ENCODE data around the gene FEZF2.
A peak's percentile ranks its signal among the peaks of the same experiment; 100 is the strongest.

The FEZF2 gene

DNA sequence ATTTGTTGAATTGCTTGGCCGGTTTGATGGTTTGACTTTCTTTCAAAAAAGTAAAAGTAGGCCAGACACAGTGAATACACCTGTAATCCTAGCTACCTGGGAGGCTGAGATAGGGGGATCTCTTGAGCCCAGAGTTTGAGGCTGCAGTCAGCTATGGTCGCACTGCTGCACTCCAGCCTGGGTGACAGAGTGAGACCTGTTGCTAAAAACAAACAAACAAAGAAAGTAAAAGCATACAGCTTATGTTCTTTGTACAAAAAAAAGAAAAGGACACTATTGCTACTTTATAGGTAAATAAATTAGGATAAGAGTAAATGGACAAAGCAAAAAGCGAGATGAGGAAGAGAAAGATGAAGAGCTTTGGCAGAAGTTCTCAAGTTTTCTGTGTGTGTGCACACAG lies 13.9 kb upstream of the FEZF2 start:
- Histone ChIP-seq H3K4me3 (ENCODE audit: low read length) (no peak overlapping the region), H3K18ac (ENCODE audit: low read length) (no peak overlapping the region), H2AK5ac (ENCODE audit: low read length) (no peak overlapping the region), H2BK5ac (ENCODE audit: low read length) (no peak overlapping the region), H4K5ac (ENCODE audit: low read length) (no peak overlapping the region), H2BK15ac (replicated peaks; ENCODE audit: low read depth) (no peak overlapping the region), H3K27ac (ENCODE audit: low read depth, low read length) (no peak overlapping the region), H3K36me3 (ENCODE audit: control insufficient read depth, insufficient read depth, low read length) (no peaks in the 10 kb centered on the region), H3K79me2 (ENCODE audit: control insufficient read depth, insufficient read depth, low read length) (no peaks in the 10 kb centered on the region), H3K4ac (ENCODE audit: low read depth, low read length) (no peak overlapping the region), H3K56ac (ENCODE audit: low read length) (no peak overlapping the region), H3K23ac (ENCODE audit: low read length) (no peak overlapping the region), H3K79me1 (ENCODE audit: low read length) (no peaks in the 10 kb centered on the region), H3K4me2 (ENCODE audit: low read length) (no peak overlapping the region), H3K9ac (ENCODE audit: low read length) (no peak overlapping the region), H3K27me3 (ENCODE audit: insufficient read depth, low read length, poor library complexity) (peaks cover under 1% of the 10 kb centered on the region), H2BK120ac (ENCODE audit: low read depth, low read length) (no peak overlapping the region), H4K8ac (ENCODE audit: low read depth, low read length) (no peak overlapping the region), H3K4me1 (ENCODE audit: control insufficient read depth, low read depth, low read length) (no peaks in the 10 kb centered on the region)
- DNase-seq = no peak
- WGBS (ENCODE audit: extremely low coverage, insufficient coverage, low lambda C conversion rate) = no CpG with 5 or more reads among the region's 3 CpGs

DNA sequence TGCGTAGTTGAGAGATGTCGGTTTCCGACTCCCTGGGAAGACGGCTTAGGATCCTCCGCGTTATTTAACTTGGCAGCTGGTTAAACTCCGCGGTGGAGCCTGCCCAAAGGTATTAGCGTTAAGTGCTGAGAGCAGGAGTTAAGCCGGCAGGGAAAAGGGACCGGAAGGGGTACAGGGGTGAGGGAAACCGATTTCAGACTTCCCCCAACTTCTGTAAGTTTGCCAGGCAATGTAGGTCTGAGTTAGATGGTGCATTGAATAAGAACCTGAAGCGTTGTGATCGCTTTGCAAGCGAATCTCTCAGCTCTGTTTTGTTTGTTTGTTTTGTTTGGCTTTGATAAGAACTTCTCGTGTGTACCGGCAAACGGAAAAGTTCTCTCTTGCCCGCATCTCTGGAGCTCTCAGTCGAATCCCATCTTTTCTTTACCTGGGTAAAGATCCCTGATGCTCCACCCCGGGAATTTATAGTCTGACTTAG lies 6.0 kb upstream of the FEZF2 start:
- Histone ChIP-seq H2BK5ac (ENCODE audit: low read length) (no peak overlapping the region), H3K4me3 (ENCODE audit: low read length) (no peak overlapping the region), H3K36me3 (ENCODE audit: control insufficient read depth, insufficient read depth, low read length) (no peaks in the 10 kb centered on the region), H3K4ac (ENCODE audit: low read depth, low read length) (no peak overlapping the region), H3K79me2 (ENCODE audit: control insufficient read depth, insufficient read depth, low read length) (no peaks in the 10 kb centered on the region), H4K8ac (ENCODE audit: low read depth, low read length) (no peak overlapping the region), H3K79me1 (ENCODE audit: low read length) (no peaks in the 10 kb centered on the region), H3K27ac (ENCODE audit: low read depth, low read length) (no peak overlapping the region), H2BK120ac (ENCODE audit: low read depth, low read length) (no peak overlapping the region), H2BK15ac (replicated peaks; ENCODE audit: low read depth) (no peak overlapping the region), H3K4me1 (ENCODE audit: control insufficient read depth, low read depth, low read length) (no peaks in the 10 kb centered on the region), H3K23ac (ENCODE audit: low read length) (no peak overlapping the region), H3K18ac (ENCODE audit: low read length) (no peak overlapping the region), H3K27me3 (ENCODE audit: insufficient read depth, low read length, poor library complexity) (peaks cover 75% of the 10 kb centered on the region), H3K9ac (ENCODE audit: low read length) (no peak overlapping the region), H3K56ac (ENCODE audit: low read length) (no peak overlapping the region), H2AK5ac (ENCODE audit: low read length) (no peak overlapping the region), H4K5ac (ENCODE audit: low read length) (no peak overlapping the region), H3K4me2 (ENCODE audit: low read length) (no peak overlapping the region)
- WGBS (ENCODE audit: extremely low coverage, insufficient coverage, low lambda C conversion rate) = no CpG with 5 or more reads among the region's 21 CpGs
- DNase-seq = peak; percentile 33

DNA sequence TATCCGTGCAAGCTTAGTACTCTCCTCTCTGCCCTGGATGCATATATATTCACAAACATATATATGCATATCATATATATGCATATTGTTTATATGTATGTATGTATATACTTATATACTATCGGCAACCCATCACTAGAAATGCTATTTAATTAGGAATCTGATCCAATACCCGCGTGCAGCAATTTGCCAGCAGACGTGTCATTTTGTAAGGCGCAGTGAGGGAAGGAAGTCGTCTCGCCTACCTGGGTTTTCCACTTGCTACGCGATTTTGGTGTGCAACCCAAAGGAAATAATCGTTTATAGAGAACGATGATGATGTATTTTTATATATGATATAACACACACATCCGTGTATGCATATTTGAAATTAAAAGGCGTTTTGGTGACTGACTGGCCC lies 5.6 kb upstream of the FEZF2 start:
- Histone ChIP-seq H3K4ac (ENCODE audit: low read depth, low read length) (no peak overlapping the region), H3K79me1 (ENCODE audit: low read length) (no peaks in the 10 kb centered on the region), H2BK15ac (replicated peaks; ENCODE audit: low read depth) (no peak overlapping the region), H3K27me3 (ENCODE audit: insufficient read depth, low read length, poor library complexity) (peaks cover 79% of the 10 kb centered on the region), H2BK120ac (ENCODE audit: low read depth, low read length) (no peak overlapping the region), H3K4me1 (ENCODE audit: control insufficient read depth, low read depth, low read length) (no peaks in the 10 kb centered on the region), H3K18ac (ENCODE audit: low read length) (no peak overlapping the region), H4K5ac (ENCODE audit: low read length) (no peak overlapping the region), H3K79me2 (ENCODE audit: control insufficient read depth, insufficient read depth, low read length) (no peaks in the 10 kb centered on the region), H2AK5ac (ENCODE audit: low read length) (no peak overlapping the region), H4K8ac (ENCODE audit: low read depth, low read length) (no peak overlapping the region), H3K27ac (ENCODE audit: low read depth, low read length) (no peak overlapping the region), H3K4me3 (ENCODE audit: low read length) (no peak overlapping the region), H3K9ac (ENCODE audit: low read length) (no peak overlapping the region), H2BK5ac (ENCODE audit: low read length) (no peak overlapping the region), H3K23ac (ENCODE audit: low read length) (no peak overlapping the region), H3K56ac (ENCODE audit: low read length) (no peak overlapping the region), H3K4me2 (ENCODE audit: low read length) (no peak overlapping the region), H3K36me3 (ENCODE audit: control insufficient read depth, insufficient read depth, low read length) (no peaks in the 10 kb centered on the region)
- WGBS (ENCODE audit: extremely low coverage, insufficient coverage, low lambda C conversion rate) = no CpG with 5 or more reads among the region's 14 CpGs
- DNase-seq = no peak

DNA sequence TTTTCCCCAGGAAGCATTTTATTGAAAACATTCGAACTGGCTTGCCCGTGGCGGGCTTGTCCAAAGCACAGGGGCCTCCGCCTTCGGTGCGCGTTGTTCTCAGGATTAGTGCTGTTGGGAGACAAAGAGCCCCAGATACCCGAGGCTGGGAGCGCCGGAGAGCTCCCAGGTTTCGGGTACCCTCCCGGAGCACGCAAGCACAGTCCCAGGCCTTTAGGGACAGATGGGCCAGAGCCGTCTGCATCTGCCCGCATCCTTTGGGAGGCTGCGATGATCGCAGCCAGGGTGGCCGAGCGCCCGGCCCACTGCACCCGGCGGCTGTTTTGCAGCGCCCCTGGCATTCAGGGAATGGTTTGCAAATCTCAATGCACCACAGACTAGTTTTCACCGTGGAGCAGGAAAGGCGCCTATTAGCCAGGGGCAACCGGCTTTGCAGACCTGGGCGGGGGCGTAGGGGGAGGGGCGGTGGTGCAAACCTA lies 5.0 kb upstream of the FEZF2 start:
- Histone ChIP-seq H3K27ac (ENCODE audit: low read depth, low read length) (no peak overlapping the region), H2BK120ac (ENCODE audit: low read depth, low read length) (no peak overlapping the region), H3K23ac (ENCODE audit: low read length) (no peak overlapping the region), H4K8ac (ENCODE audit: low read depth, low read length) (no peak overlapping the region), H2AK5ac (ENCODE audit: low read length) (no peak overlapping the region), H3K9ac (ENCODE audit: low read length) (no peak overlapping the region), H3K4ac (ENCODE audit: low read depth, low read length) (no peak overlapping the region), H3K56ac (ENCODE audit: low read length) (no peak overlapping the region), H3K79me2 (ENCODE audit: control insufficient read depth, insufficient read depth, low read length) (no peaks in the 10 kb centered on the region), H2BK5ac (ENCODE audit: low read length) (no peak overlapping the region), H2BK15ac (replicated peaks; ENCODE audit: low read depth) (no peak overlapping the region), H3K4me2 (ENCODE audit: low read length) (peak overlapping the region; percentile 43), H3K18ac (ENCODE audit: low read length) (no peak overlapping the region), H3K36me3 (ENCODE audit: control insufficient read depth, insufficient read depth, low read length) (no peaks in the 10 kb centered on the region), H3K4me1 (ENCODE audit: control insufficient read depth, low read depth, low read length) (no peaks in the 10 kb centered on the region), H3K79me1 (ENCODE audit: low read length) (no peaks in the 10 kb centered on the region), H4K5ac (ENCODE audit: low read length) (no peak overlapping the region), H3K27me3 (ENCODE audit: insufficient read depth, low read length, poor library complexity) (peaks cover 85% of the 10 kb centered on the region), H3K4me3 (ENCODE audit: low read length) (no peak overlapping the region)
- WGBS (ENCODE audit: extremely low coverage, insufficient coverage, low lambda C conversion rate) = no CpG with 5 or more reads among the region's 29 CpGs
- DNase-seq = peak; percentile 69

DNA sequence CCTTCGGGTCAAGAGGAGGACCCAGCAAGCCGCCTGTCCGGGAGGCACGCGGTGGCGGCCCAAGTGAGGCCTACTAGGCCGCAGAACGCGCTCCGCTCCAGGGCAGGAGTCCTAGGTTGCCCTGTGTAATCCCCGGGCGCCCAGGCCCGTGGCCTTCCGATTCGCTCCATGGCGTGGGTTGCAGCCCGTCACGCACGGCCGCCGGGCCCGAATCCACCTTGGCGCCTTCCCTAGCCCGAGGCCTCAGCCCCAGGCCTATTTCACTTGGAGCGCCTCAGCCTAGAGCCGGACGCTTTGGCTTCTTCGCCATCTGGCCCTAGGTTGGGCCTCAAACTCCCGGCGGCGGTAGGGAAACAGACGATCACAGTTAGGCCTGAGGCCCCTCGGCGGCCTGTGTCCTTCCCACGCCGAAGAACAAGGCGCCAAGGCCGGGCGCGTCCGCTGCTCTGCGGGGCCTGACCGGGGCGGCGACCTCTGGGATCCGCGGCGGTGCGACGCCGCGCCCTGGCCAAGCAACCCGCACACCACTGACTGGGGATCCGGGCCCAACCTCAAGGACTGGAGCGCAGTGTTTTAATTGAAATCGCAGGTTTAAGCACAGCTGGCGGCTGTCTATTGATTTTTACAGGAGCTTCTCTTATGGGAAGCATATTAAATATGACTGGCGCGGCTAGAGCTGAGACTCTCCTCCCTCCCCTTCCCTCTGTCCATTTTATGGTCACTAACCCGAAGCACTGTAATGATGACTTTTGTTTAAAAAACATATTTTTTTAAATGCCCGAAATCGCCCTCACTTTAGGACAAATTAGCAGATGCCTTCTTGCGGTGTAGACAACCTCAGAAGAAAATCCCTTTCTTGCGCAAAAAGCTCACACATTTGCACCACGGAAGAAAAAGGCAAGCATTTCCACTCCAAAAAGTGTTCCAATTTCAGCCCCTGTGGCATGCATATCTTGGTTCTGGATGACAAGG lies 3.8 kb upstream of the FEZF2 start:
- no peak overlapping the region for H3K18ac ChIP-seq (ENCODE audit: low read length)

More for the DNA sequence above, 3.8 kb upstream of the FEZF2 start:
- Histone ChIP-seq H3K27me3 (ENCODE audit: insufficient read depth, low read length, poor library complexity) (peaks cover 96% of the 10 kb centered on the region), H3K36me3 (ENCODE audit: control insufficient read depth, insufficient read depth, low read length) (no peaks in the 10 kb centered on the region), H3K4me3 (ENCODE audit: low read length) (no peak overlapping the region), H2AK5ac (ENCODE audit: low read length) (no peak overlapping the region), H4K8ac (ENCODE audit: low read depth, low read length) (no peak overlapping the region), H2BK120ac (ENCODE audit: low read depth, low read length) (no peak overlapping the region), H3K56ac (ENCODE audit: low read length) (peak overlapping the region; percentile 69), H2BK15ac (replicated peaks; ENCODE audit: low read depth) (no peak overlapping the region), H3K79me2 (ENCODE audit: control insufficient read depth, insufficient read depth, low read length) (no peaks in the 10 kb centered on the region), H3K9ac (ENCODE audit: low read length) (peak overlapping the region; percentile 10), H3K4ac (ENCODE audit: low read depth, low read length) (no peak overlapping the region), H3K23ac (ENCODE audit: low read length) (peak overlapping the region; percentile 99), H3K4me2 (ENCODE audit: low read length) (no peak overlapping the region), H3K4me1 (ENCODE audit: control insufficient read depth, low read depth, low read length) (no peaks in the 10 kb centered on the region), H2BK5ac (ENCODE audit: low read length) (no peak overlapping the region), H4K5ac (ENCODE audit: low read length) (no peak overlapping the region), H3K79me1 (ENCODE audit: low read length) (no peaks in the 10 kb centered on the region), H3K27ac (ENCODE audit: low read depth, low read length) (no peak overlapping the region)
- DNase-seq = peak; percentile 60
- WGBS (ENCODE audit: extremely low coverage, insufficient coverage, low lambda C conversion rate) = no CpG with 5 or more reads among the region's 65 CpGs

All from mesendoderm (in vitro differentiated cells).